GM18511 (cell line): ENCODE results near the gene IER5.
A peak's percentile ranks its signal among the peaks of the same experiment; 100 is the strongest.

ENCODE experiments used
- ATAC-seq: cut with Tn5 transposase; IDR thresholded peaks from one replicate; pipeline ENCODE4 v1.9.1; 2021; ENCODE audit warnings: mild to moderate bottlenecking, moderate library complexity; ENCODE audit not compliant: unreplicated experiment

IER5 gene

DNA sequence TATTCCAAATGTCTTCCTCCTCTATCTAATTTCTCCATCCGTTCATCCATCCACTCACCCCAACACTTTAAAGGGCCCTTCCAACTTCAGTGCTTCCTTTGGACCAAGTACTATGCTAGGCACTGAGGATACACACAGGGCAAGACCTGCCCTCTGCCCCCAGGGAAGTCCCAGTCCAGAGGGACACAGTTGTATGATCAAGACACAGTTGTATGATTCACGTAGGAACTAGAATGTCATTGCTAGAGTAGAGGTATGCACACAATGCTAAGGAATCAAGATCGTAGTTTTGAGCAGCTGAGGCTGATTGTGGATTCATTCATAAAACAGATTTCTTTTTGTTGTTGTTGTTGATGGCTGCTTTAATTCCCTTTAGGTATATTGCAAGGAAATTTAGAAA, 11.6 kb upstream of the IER5 start:
- no peak for ATAC-seq

DNA sequence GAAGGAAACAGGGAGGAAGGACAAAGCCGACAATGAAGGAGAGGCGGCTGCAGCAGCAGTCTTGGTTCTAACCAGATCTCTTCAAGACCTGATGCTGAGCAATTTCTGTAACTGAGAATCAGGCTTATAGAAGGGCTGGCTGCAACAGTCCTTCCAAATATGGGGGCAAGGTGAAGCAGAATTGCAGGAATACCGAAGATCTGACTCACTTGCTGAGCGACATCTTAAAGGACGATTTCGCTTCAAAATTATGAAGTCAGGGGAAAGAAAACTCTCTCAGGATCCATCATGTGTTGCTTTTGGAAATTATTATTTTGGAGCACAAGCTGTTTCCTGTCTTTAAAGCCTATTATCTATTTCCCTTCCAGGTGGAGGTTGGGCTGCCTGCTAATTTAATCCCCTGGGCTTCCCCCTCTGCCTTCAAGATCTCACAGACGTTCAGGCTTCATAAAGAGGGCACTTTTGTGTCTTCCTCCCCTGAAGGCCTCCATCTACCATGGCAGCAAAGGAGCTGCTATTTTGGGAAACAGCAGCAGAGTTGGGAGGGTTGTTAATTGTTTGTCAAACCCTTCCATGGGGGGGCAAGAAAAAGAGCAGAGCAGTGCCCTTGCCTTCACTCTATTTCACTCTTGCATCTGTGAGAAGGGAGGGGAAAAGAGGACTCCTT, 10.8 kb upstream of the IER5 start:
- ATAC-seq: no peak

DNA sequence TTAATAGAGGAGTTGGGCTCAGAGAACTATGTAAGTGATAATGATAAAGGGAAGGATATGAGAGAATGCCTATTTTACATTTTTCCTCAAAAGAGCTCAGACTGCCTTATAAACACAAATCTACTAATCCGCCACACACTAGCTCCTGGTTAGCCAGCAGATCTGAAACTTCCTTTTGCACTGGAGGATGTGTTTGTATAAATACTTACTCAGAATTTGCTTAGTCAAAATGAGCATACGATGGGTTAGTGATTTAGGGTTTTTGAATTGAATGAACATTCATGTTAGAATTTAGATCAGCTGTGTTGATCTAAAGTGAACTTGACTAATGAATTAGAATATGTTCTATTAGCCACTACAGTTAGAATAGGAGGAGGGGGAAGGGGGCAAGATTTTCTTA, 9.1 kb upstream of the IER5 start:
- ATAC-seq: no peak

DNA sequence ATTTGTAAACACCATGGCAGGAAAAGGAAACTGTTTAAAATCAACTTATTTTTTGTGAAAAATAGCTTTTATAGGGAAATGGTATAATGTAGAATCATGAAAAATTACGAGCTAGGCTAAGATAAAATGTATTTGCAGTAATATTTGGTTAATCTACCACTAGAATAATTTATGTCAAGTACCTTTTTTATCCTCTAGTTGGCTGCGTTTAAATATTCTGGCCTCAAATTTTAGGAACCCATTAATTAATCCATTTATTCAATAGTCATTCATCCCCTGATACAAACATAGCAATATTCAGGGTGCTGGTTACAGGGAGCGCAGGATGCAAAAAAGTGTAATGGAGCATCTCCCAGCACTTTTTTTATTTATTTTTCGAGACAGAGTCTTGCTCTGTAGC, 8.6 kb upstream of the IER5 start:
- ATAC-seq: no peak

DNA sequence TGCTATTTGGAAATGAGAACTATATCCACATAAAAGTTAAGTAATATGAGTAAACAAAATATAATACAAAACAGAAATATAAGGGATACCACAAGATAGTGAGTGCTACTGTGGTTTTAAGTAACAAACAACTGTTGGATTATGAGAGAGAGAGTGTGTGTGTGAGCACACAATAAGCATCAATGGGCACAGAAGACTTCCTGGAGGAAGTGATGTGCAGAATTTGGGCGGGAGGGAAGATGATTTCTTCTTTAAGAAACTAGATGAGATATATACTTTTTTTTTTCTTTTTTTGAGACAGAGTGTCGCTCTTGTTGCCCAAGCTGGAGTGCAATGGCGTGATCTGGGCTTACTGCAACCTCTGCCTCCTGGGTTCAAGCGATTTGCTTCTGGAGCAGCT, 7.9 kb upstream of the IER5 start:
- no peak for ATAC-seq

DNA sequence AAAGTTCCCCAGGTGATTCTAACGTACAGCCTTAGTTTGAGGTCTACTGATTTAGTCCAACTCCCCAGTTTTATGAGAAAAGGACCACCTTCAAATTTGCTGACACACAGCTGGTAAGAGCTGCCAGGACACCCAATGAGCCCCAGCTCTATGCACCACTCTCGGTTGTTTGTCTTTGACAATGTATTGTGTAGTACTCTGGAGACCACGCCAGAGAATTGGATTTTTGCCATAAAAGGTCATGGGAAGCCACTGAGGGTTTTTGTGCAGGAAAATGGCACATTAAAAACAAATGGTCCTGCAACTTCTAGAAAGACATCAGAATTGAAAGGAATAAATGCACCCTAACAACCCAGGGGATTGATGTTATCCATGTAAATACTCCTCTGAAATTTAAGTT, 7.1 kb upstream of the IER5 start:
- no peak for ATAC-seq

DNA sequence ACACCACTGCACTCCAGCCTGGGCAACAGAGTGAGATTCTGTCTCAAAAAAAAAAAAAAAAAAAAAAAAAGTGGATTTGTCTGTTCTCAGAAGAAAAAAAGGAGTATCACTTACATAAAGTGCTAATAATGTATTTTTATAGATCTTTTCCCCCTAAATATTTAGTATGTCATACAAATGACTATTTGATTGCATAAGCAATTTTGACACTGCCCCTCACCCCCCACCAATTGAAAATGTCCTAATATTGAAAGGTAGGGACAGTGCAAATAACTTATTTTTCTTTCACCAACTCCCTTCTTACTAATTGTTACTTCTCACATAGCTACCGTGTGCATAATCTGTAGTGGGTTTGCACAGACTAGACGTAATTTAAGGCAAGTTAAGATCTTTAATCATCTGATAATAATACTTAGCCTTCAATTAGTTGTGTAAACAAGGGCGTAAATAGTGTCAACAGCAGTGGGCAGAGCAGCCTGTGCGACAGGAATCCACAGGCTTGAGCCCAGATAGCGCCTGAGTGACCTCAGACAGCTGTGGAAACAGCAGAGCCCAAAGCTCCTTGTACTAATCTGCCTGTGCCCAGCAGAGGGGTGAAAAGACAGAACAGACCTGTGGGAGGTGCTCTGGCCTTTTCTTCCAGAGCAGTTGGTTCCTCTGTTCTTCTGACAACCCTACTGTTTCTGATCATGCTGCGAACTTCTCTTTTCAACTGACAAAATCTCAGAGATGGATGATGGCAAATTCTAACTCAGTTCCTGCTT, 4.5 kb upstream of the IER5 start:
- ATAC-seq: peak; percentile 50

DNA sequence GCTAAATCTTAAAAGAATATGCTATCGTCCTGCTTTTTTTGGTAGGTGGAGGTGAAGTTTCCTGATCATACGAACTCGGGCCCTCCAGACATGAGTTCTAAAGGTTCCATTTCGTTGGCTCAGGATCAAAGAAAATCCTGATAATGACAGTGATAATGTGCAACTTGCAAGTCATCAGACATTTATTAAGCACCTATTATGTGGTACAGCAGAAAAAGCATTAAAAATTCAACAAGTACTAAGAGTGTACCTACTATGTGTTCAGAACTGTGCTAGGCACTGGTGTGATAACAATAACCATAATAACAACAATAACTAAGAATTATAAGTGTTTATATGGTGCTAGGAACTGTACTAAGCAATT, 3.9 kb upstream of the IER5 start:
- ATAC-seq: no peak

DNA sequence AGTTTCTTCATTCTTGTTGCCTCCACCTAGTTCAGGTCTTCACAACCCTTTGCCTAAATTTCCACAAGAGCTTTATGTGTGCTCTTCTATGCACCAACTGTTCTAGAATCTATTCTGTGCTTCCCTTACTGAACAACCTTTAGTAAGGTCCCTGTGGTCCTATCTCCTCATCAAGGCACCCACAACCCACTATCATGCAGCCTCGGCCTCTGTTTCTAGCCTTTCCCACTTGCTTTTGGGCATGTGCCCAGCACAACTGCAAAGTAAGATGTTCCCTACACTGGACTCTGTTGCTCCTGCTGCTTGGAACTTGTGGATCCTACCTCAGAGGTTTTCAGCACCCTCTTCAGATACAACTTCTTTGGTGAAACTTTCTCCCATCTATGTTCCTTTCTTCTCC, 2.4 kb upstream of the IER5 start:
- ATAC-seq: no peak

DNA sequence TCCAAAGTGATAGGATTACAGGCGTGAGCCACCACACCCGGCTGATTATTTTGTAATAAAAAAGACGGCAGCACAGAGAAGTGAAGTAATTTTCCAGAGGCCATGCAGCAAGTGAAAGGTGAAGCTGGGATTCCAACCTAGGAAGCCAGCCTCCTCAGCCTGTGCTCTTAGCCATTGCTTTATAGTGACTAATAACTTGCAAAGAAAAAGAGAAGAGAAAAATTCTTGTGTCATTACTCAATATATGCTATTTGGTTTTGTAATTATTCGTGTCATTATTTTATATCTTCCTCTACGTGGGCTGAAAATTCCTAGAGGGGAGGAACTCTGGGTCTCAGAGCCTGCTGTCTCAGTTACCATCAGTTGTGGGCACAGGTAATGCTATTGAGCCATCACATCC, 1.6 kb upstream of the IER5 start:
- ATAC-seq: no peak

DNA sequence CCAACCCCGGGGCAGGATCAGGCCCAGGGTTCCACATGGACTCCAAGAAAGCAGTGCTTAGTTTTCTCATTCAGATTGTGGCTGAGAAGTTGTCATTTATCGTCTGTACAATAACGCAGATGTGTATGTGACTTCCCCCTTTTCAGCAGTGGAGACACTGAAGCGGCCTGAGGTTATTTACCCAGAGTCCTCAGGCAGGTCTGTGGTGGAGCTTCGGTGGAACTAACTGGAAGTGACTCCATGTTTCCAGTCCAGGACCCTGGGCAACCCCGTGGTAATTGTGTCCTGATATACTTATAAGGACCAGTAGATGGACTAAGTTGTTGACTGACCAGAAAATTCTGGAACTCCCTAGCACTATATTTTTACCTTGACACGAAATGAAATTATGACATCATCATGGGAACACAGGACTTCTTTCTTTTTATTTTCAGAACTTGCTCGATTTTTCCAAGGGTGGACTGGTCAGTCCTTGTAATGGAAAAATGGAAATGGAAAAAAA, 1.0 kb upstream of the IER5 start:
- ATAC-seq: peak; percentile 20

DNA sequence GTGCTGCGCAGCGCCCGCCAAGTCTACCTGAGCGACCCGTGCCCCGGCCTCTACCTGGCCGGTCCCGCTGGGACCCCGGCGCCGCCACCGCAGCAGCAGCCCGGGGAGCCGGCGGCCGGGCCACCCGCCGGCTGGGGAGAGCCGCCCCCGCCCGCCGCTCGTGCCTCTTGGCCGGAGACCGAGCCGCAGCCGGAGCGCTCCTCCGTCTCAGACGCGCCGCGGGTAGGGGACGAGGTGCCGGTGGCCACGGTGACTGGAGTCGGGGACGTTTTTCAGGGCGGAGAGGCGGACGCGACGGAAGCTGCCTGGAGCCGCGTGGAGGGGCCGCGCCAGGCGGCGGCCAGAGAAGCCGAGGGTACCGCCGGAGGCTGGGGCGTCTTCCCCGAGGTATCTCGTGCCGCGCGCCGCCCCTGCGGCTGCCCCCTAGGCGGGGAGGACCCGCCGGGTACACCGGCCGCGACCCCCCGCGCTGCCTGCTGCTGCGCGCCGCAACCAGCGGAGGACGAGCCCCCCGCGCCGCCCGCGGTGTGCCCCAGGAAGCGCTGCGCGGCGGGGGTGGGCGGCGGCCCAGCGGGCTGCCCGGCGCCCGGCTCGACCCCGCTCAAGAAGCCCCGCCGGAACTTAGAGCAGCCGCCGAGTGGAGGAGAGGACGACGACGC, 646 bp downstream of the IER5 start:
- ATAC-seq: peak; percentile 5

DNA sequence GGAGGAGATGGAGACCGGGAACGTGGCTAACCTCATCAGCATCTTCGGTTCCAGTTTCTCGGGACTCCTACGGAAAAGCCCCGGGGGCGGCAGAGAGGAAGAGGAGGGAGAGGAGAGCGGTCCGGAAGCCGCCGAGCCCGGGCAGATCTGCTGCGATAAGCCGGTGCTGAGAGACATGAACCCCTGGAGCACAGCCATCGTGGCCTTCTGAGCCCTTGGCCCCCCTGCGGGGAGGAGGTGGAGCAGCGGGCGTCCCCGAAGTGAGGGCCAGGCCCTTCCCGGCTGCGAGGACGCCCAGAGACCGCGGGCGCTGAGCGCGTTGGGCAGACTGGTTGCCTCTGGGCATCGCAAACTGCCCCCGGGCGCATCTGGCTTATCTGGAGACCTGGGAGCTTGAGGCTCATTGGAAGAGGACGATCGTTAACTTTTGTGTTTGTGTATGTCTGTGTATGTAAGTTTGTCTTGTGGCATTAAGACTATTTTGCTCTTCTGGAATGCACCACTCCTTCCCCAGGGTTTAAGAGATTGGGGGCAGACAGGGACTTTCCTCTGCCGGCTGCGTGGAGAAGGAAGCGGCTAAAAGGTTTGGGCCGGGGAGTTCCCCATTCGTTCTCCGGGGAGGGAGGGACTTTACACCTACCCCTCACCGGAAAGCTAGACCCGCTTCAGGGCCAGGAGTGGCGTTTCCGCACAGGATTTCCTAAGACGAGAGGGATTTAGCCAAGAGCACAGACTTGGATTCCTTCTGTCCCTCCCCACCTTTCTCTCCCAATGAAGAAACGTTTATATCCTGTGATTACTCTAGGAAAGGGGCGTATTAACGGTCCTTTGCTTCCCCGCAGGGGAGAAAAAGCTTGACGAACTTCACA, 1.4 kb downstream of the IER5 start:
- ATAC-seq: peak; percentile 41

DNA sequence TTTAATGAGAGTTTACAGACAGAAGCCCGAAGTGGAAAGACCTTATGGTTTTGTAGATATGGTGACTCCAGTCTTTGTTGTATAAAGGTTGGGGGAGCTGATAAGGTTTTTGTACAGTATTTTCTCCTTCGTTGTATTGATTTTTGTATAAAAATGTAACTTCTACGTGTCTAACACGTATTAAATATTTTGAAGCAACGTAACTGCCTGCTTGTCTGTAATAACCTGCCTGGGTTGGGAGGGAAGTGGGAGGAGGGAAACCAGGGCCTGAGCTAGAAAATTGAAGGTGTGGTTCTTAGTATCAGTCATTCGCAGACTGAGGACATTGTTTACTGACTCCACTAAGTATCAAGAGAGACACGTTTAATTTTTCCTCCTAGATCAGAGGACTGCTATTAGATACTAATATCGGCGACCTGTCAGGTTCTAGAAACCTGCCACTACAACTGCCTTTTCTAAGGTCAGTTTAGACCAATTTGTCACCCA, 2.2 kb downstream of the IER5 start:
- no peak for ATAC-seq

DNA sequence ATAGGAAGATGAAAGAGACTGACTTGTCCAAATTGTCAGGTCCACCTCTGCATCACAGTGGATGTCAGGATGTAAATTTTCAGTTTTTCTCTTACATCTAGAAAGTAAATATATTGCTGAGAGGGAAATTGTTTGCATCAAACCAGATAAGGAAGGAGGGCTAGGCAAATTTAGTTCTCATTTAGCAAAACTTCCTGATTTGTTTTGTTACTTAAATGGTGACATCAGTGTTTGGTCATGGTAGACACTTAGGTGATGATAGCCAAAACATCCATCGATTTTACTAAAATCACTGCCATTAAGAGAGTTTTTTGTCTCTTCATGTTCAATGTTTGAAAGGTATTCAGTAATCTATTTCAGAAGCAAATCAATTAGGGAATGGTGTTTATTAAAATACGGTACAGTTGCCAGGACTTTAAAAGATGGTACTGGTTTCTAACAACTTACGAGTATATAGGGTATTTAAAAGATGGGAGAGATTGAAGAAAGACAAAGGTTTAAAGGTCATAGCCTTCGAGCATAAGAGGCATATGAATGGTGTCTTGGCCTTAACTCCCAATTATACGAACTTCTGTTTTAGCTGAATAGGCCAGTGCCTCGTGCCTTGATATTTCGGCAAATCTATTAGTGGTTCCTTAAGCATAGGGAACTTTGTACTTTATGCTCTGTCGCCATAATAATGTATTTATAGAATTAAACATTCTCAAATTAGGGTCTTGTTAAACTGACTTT, 3.0 kb downstream of the IER5 start:
- ATAC-seq: no peak

DNA sequence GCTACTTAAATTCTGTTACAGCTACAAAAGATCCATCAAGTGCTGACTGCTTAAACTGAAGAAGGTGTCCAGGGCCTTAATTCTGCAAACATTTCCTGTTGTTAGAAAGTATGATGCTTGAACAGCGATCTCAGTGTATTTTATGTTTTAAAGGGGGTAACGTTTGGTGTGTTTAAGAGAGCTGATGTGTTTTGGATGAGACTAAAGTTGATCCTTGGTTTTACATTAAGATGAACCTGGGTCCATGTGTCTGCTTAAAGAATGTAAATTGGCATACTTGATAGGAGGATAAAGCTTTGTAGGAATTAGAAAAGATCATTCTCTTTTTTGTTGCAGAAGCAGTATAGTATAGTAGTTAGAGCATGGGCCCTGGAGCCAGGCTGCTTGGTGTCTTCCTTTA, 3.6 kb downstream of the IER5 start:
- no peak for ATAC-seq

DNA sequence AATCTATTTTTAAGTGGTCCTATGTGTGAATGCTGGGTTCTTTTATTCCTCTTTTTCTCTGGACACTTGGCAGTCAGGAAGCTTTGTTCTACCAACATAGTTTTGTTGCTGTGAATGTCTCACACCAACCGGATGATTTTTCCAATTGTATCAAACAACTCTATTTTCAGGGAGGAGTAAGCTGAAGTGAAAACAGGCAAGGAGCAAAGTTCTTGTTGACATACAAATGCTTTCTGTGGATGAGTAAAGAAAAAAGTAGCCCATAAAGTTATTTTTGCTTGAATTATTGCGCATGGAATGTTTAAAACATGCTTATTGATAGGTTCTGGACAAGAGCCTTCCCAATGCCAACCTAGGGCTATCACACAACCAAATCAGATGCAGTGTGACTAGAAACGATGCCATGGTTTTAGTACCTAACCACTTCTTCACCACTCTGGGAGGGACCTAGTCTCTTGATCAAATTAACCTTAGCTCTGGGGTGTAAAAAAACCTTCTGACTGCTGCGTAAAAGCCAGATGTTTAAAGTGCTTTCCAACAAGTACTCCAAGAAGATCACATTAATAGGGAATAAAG, 4.5 kb downstream of the IER5 start:
- ATAC-seq: no peak

DNA sequence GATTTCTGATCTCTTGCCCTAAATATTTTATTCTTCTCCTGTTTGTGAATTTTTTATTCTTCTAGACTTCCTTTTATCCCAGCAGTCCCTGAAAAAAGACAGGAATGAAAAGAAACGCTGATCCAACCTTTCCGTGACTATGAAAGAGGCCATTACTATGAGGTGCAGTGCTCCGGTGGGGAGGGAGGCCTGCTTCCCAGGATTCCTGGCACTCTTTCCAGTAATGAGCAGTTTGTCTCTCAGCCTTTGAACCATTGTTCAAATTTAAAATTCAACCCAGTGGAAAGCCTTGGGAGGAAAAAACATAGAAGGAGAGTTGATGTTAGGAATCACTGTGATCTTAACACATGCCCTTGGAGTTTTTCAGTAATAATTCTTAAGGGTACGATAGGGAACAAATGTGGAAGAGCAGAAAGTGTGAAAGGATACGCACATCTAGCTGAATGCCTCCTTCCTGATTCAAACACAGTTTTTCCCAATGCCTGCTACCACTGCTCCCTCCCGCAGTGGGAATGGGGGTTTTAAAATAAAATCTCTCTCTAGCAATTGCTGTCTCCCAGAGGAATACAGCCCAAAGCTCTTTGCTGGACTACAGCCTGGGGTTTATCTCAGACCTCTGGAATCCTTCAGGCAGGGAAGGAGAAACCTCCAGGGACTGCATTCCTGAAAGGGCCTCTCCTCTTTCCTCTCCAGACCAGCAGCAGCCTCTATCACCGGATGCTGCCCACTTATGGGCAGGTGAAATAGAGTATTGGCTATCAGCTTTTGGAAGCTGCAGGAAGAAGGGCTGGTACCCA, 6.1 kb downstream of the IER5 start:
- no peak for ATAC-seq

DNA sequence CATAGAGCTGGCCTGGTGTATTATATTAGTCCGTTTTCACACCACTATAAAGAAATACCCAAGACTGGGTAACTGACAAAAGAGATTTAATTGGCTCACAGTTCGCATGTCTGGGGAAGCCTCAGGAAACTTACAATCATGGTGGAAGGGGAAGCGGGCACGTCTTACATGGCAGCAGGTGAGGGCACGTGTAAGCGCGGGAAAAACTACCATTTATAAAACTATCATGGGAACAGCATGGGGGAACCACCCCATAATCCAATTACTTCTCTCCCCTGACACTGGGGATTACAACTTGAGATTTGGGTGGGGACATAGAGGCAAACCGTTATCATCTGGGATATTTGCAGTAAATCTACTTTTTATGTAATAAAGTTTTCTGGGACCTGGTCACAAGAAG, 6.8 kb downstream of the IER5 start:
- no peak for ATAC-seq
